ENCODE measurements around the gene SYPL2.
A peak's percentile ranks its signal among the peaks of the same experiment; 100 is the strongest.
"Not testable (repeated sequence)": the region's sequence is repeated elsewhere in the genome, so short reads cannot be mapped to it uniquely, and the experiment has no call there.

The SYPL2 gene

DNA sequence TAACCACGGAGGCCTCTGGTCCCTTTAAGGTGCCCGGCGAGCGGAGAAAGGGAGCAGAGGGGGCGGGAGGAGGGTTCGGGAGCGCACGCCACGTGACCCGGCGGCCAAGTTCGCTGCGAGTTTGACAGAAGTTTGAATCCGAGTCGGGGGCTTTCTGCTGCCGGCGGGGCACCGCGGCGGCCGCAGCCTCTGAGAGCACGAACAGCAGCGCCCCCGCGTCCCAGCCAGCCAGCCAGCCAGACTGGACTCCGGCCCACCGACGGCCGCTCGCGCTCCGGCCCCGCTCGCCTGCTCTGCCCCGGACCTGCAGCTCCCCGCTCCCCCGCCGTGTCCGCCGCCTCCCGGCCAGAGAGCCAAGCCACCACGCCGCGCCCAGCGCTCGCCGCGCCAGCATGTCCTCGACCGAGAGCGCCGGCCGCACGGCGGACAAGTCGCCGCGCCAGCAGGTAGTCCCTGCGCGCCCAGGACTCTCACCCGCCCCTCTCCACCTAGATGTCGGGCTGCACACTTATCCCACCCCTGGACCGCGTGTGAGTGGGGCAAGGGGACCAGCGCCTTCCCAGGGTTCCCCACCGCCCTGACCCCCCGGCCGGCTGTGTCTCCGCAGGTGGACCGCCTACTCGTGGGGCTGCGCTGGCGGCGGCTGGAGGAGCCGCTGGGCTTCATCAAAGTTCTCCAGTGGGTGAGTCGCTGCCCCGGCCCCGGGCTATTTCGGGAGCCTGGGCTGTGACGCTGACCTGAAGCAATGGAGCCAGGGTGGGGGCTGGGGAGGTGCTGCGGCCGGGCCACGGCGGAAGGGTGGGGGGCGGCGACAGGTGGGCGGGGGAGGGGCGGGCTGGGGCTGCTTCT is at the start of gene SYPL2:
Gene SYPL2 (plus strand): TSS at position 95 of the 849 bp plus-strand sequence. CDS start 298 bp downstream, at position 393.
- peak; percentile 62 for DNase-seq (ENCODE audit: low spot score)

DNA sequence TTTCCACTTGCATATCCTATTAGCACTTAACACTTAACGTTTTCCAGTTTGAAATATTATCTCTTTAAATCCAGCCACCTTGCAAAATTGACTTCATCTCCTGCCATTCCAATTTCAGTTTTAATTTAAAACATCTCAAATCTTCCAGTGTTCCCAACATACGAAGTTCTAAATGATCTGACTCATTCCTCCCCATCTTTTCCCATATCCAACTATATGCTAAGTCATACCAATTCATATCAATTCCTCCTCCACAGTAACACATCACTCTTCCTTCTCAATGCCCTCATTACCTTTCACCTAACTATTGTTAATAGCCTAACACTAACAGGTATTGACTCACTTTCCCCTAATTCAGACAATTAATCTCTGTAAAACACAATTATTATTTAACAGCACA is 42.8 kb upstream of the SYPL2 start:
- no peak for DNase-seq (ENCODE audit: low spot score)

DNA sequence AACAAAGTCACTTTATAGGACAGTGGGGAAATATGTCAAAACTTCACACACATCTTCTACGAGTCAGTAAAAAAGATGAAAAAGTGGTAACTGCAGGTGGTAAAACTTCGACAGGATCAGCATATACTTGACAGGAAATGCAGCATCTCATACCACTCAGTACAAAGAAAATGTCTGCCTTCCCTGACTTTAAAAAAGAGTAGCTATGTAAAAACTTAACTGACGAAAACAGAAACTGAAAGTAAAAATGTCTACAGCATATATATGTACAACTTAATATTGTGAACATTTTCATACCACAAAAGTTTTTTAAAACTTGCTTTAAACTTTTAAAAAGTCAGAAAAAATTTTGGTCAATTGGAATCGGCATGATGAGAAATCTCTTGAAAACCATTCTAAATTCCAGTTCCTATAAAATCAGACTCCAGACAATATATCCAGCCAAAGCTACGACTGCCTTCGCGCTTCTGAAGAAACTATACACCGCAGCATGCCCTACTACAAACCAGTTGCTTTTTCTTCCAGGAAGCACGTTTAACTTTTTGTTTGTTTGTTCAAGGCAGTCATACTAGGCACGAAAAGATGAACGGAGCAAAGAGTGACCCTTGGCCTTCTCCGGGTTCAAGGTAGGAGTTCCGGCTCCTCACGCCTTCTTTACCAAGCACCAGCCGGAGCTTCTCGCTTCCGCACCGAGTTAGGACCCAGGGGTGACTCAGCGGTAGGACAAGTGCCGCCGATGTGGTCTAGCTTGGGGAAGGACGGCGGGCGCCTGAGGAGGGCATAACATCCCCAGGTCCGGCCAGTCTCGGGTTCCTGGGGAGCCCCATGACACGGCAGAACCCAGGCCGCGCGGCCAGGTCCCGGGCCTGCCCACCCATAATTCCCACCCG is 40.7 kb upstream of the SYPL2 start:
- DNase-seq (ENCODE audit: low spot score) = peak; percentile 17

DNA sequence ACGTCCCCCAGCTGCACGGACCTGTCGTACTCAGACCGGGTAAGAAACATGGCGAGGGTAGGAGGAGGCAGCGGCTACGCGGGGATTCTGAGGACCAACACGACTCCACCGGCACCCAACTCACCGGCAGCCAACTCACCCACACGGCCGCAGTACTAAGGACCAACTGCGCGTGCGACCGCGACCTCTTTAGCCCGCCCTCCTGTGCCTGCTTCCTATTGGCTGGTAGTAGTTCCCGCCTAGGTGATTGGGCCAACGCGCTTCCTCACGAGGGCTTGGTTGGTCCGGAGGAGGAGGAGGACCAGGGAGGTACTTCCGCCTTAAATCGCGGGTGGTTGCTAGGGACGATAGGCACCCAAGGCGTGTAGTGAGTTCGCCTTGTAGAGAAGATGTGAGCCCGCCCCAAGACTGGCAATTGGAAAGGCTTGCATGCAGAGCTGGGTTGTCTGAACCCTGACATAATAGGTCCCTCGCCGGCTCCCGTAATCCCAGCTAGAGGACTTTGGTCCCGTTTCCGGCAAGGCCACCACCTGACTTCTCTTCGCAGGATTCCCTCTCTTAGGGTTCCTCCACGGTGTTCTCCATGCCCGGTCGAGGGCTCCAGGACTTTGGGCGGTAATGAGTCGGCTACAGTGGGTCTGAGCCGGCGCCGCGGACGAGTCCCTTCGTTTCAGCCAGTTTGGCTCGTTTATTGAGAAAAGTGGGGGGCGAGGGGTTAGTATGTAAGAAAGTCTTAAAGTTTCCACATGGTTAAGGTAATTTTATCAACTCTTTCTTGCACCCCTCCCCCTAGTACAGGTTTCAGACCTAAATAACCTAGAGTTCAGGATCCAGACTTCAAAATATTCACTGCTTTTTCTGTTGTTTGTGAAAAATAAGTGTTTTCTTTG is 39.8 kb upstream of the SYPL2 start, which contains the start of gene PSMA5:
Gene PSMA5 (minus strand): TSS at position 168 of the 890 bp plus-strand sequence. CDS start 118 bp downstream, at position 50.
- DNase-seq (ENCODE audit: low spot score) = peak; percentile 89

DNA sequence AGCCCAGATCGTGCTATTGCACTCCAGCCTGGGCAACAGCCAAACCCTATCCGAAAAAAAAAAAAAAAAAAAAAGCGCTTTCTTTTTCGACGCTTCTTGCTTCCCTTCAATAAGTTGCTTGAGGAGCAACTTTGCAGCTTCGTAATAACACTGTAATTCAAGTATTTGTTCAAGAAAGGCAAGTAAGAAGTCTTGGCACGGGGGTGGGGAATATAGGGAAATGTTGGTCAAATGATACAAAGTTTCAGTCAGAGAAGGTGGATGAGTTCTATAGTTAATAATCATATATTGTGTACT is 39.2 kb upstream of the SYPL2 start:
- DNase-seq (ENCODE audit: low spot score) = no peak

DNA sequence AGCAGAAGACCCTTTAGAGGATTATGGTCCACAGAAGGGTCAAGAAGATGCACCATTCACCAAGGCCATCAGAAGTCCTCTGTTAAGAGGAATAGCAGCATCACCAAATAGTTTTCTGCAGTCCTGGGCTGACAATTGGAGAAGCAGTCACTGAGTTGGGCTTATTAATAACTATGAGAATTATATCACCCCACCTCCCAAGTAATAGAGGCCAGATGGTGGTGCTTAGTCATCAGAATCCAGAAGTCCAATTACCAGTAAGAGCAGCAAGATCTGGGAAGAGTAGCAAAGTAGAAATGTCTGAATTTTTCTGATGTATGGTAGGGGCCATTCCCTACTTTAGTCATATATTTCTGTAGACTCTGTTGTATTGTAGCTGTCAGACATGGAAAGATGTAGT is 34.0 kb upstream of the SYPL2 start:
- DNase-seq (ENCODE audit: low spot score) = no peak

DNA sequence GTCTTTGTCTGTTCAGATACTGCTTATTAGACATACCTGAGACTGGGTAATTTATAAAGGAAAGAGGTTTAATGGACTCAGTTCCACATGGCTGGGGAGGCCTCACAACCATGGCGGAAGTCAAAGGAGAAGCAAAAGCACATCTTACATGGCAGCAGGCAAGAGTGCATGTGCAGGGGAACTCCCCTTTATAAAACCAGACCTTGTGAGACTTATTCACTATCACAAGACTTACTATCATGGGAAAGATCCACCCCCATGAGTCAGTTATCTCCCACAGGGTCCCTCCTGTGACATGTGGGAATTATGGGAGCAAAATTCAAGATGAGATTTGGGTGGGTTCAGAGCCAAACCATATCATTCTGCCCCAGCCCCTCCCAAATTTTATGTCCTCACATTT is 33.0 kb upstream of the SYPL2 start:
- DNase-seq (ENCODE audit: low spot score) = no peak

DNA sequence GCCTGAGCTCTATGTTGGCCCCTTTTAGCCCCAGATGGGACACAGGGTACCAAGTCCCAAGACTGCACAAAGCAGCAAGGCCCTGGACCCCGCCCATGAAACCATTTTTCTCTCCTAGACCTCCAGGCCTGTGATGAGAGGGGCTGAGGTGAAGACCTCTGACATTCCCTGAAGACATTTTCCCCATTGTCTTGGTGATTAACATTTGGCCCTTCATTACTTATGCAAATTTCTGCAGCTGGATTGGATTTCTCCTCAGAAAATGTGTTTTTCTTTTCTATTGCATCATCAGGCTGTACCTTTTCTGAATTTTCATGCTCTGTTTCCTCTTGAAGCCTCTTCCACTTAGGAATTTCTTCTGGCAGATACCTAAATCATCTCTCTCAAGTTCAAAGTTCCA is 31.9 kb upstream of the SYPL2 start:
- DNase-seq (ENCODE audit: low spot score) = no peak

DNA sequence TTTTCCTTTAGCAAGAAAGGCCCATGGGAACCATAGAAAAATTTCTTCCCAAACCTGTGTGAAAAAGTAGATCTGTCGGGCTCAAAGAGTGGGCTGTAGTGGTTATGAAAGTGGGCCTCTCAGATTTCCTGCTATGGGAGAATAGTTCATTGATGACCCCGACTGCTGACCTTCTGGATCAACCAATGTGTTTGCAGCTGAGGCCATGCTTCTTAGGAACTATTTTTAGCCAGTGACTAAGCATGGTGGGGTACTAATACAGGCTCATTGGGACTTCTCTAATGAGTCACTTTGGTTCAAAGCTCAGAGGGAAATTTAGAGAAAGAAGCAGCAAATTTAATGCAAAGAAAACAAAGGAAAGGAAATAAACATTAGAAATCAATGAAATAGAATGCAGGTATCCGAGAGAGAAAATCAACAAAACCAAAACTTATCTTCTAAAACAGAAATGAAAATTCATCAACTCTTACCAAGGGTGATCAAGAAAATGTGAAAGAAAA is 27.5 kb upstream of the SYPL2 start:
- no peak for DNase-seq (ENCODE audit: low spot score)

DNA sequence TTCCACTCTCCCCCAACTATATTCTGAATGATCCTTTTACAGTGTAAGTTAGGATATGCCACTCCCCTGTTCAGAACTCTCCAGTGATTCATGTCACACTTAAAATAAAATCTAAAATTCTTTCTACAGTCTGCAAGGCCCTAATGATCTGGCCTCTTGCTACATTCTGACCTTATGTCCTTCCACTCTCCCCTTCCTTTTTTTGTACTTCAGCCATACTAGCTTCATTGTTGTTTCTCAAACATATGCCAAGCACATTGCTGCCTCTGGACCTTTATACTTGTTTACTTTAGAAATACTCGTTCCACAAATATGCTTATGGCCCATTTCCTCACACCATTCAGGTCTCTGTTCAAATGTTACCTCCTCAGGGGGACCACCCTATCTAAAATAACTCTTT is 25.3 kb upstream of the SYPL2 start:
- DNase-seq (ENCODE audit: low spot score) = no peak

DNA sequence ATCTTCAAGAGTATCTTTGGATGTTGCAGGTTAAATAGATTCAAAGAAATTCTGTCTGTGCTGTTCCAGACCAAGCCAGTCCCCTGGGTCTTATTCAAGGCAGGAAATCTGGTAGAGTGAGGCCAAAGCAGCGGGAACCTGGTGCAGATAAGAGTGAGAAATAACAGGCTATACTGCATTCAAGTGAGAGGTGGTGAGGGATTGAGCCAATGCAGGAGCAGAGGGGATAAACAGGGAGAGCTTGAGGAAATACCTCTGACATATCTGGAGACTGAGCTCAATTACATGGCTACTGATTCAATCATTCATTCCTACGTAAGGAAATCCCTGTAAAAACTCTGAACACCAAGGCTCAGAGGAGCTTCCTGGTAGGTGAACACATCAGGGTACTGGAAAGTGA is 22.9 kb upstream of the SYPL2 start:
- no peak for DNase-seq (ENCODE audit: low spot score)

DNA sequence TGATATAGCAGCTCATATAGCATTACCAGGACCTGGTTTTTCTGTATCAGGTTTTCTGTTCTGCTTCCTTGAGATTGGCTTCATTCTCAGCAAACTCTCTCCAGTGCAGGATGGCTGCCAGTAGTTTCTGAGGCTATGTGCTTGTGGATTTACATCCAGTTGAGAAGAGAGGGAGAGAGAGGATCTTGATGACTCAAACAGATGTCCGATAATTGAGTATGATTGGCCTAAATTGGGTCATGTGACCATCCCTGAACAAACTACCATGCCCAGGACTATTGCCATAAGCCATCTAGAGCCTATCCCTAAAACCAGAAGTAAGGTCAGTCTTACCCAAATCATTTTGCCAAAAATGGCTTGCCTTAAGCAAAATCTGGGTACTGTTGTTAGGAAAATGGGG is 22.0 kb upstream of the SYPL2 start:
- no peak for DNase-seq (ENCODE audit: low spot score)

DNA sequence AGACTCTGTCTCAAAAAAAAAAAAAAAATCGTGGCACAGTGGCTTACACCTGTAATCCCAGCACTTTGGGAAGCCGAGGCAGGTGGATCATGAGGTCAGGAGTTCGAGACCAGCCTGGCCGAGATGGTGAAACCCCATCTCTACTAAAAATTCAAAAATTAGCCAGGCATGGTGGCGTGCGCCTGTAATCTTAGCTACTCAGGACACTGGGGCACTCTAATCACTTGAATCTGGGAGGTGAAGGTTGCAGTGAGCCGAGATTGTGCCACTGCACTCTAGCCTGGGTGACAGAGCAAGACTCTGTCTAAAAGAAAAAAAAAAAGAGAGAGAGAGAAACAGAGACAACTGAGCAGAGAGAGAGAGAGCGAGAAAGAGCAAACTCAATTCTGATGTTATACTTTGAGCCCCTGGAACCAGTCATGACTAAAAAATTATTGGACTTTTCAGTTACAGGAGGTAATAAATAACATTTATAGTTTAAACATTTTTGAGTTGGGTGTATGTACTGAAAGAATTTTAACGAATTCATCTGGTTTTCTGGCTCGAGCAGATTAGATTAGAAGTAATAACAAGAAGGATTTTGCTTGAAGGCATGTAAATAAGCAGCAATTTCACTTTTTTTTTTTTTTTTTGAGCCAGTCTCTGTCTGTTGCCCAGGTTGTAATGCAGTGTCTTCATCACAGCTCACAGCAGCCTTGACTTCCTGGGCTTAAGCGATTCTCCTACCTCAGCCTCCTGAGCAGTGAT is 20.2 kb upstream of the SYPL2 start:
- not testable (repeated sequence) for DNase-seq (ENCODE audit: low spot score)

DNA sequence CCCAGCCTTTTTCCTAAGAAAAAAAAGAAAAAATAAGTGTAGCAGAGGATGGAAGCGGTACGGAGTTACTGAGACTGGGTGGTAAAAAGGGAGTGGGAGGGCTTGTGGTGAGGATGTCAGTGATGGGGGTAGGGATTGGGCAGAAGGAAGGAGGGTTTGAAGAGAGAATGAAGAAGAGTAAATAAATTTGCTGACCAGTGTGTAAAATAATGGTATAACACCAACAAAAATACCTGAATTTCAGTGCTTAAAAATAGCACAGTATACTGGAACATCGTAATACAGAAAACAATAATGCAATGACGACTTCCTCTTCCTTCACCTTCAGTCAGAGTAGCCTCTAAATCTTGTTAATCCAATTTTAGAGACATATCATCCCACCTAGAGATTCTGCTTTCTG is 18.8 kb upstream of the SYPL2 start:
- DNase-seq (ENCODE audit: low spot score) = no peak

DNA sequence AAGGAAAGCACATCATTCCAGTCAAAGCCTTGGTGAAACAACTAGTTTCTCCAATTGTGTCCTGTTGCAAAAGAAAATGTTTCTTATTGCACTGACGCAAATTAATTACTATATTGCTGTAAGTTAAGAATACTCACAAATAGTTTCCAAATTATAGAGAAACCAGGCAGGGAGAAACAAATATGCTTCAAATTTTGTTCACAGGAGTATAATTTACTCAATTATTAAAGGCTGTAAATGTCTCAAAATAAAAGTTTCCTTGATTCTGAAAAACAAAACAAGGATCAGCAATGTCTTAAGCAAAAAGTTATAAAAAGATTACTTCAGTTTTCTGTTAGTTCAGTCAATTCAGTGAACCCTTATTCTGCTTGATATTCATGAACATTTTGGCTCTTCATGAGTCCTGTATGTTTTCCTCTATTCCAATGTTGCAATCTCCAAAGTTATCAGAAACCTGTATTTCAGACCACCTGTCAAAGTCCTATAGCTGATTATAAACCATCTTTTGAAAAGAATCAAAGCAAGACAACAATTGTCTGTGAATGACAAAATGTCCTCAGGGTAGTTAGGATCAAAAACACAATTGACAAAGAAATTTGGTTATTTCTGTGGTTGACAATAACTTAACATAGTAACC is 11.7 kb upstream of the SYPL2 start:
- no peak for DNase-seq (ENCODE audit: low spot score)

DNA sequence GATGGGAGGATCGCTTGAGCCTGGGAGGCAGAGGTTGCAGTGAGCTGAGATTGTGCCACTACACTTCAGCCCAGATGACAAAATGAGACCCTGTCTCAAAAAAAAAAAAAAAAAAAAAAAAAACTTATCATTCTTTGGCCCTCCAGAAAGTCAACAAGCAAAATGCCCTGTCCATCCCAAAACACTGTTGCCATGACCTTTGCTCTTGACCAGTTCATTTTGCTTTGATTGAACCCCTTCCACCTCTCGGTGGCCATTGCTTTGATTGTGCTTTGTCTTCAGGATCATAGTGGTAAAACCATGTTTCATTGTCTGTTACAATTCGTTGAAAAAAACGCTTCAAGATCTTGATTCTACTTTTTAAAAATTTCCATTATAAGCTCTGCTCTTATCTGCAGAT is 8.5 kb upstream of the SYPL2 start:
- no peak for DNase-seq (ENCODE audit: low spot score)

DNA sequence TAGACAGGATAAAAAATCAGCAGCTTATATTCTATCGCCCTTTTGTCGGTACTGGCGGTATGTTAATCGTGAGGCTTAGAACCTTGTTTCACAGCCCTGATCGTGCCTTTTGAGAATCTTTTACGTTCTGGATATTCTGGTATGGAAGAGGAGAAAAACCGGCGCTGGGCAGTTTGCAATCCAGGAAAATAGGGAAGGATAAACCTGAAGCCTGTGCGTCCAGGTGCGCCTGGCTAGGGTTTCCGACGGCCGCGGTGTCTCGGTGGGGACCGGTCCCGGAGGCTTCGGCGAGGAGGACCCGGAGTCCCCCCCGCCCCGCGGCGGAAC is 258 bp upstream of the SYPL2 start:
- DNase-seq (ENCODE audit: low spot score) = no peak

DNA sequence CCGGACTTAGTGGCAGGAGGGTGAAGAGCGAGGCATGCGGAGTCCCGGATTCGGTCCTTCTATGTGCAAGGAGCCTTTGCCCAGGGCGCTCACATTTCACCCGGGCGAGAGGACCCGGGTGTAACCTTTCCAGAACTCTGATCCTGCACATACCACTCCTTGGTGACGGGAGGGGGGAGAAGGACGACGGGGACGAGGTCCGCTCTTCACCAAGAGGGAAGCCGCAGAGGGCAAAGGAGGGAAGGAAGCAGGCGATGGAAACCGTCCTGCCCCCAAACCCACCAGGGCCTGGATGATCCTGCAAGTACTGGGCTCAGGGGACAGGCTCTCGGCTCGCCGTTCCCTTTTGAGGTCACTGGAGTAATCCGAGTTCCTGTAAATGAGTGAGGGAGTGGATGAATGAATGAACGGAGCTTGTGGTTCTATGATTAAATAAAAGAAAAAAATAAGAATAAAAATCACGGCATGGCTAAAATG is 993 bp downstream of the SYPL2 start:
- no peak for DNase-seq (ENCODE audit: low spot score)

DNA sequence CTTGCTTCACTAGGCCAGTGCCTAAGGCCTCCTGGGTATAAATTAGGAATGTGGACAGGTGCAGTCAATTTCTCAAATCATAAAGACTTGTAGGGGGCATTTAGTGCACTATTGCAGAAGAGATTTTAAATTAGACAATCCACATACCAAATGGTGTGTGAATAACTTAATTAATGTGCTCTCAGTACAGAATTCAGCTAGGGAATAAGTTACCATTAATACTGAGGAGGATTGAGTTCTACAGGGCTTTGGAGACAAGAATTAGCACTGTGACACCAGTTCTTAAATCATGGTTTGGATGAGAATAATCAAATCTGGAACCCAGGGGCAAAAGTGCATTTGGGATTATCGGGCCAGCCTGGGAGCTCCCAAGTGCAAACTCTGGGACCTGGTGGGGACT is 1.7 kb downstream of the SYPL2 start:
- no peak for DNase-seq (ENCODE audit: low spot score)

DNA sequence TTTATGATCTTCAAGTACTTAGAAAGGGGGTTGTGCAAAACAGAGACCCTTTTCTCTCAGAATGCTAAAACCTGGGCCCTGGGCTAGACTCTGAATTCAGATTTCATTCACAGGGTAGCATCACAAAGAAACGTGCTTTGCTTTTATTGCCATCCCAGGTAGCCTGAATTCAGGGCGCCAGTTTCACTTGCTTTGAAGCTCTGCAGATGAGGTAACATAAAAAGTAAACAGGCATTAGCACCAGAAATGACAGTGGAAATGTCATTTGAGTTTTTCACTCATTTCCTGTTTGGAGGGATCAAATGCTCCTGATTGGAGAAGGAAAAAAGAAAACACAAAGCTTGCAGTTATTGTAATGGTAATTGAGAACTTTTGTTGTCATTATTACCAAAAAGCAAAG is 2.6 kb downstream of the SYPL2 start:
- no peak for DNase-seq (ENCODE audit: low spot score)

DNA sequence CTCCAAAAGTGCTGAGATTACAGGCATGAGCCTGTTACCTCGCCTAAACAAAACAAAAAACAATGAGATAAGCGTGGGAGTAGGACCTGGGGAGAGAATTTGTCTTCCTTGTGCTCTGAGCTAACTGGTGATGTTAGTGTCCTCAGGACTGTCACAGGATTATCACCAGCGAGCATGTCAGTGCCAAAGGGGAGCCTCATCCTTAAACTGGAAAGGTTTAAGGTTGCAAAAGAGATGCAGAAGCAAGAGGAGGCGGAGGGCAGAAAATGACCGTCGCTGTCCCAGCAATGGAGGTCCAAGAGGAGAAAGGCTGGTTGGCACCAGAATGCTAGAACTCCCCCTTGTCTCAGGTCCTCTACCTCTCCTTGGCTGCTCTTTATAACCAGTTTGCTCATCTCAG is 3.9 kb downstream of the SYPL2 start:
- no peak for DNase-seq (ENCODE audit: low spot score)
